IPS-20b (cell line): ENCODE results near the gene LRRC4B.
"Not testable (repeated sequence)": the region's sequence is repeated elsewhere in the genome, so short reads cannot be mapped to it uniquely, and the experiment has no call there.

Experiments used
- H3K27ac ChIP-seq: one replicate; pipeline ENCODE4 v1.5.1; 2013; ENCODE audit warnings: low read length
- H3K27me3 ChIP-seq: 2 replicates; pipeline ENCODE4 v1.6.1; 2013; ENCODE audit warnings: mild to moderate bottlenecking, low read length, inconsistent platforms; ENCODE audit not compliant: insufficient read depth
- H3K36me3 ChIP-seq: 2 replicates; pipeline ENCODE4 v1.6.1; 2013; ENCODE audit warnings: low read depth, mild to moderate bottlenecking, inconsistent platforms, low read length, moderate library complexity; ENCODE audit not compliant: insufficient read depth
- H3K4me1 ChIP-seq: 2 replicates; pipeline ENCODE4 v1.6.1; 2013; ENCODE audit warnings: mild to moderate bottlenecking, control low read depth, inconsistent platforms, low read length, moderate library complexity; ENCODE audit not compliant: insufficient read depth
- H3K4me3 ChIP-seq: 2 replicates; pipeline ENCODE4 v1.5.1; 2013; ENCODE audit warnings: mild to moderate bottlenecking, low read length, inconsistent platforms
- H3K9ac ChIP-seq: 2 replicates; pipeline ENCODE4 v1.6.1; 2013; ENCODE audit warnings: low read depth, mild to moderate bottlenecking, inconsistent platforms, low read length, moderate library complexity
- H3K9me3 ChIP-seq: 2 replicates; pipeline ENCODE4 v1.6.1; 2013; ENCODE audit warnings: mild to moderate bottlenecking, low read depth, low read length, inconsistent platforms; ENCODE audit not compliant: insufficient read depth

LRRC4B gene

DNA sequence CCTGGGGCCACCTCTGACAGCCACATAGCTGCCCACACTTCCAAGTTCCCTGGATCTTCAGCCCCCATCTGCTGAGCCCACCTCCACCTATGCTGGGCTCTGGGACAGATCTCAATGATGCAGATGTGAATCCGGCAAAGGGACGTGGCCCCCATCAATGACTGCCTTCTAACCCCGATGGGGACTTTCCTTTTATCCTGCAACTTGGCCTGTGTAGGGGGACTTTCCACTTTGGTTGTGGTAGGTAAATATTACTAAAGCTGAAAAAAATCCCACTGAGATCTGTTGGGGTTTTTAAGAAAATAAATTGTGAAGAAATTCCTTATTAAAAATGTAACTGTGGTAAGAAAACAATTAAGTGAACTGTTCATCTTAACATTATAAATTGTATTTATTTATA, 33.8 kb downstream of the LRRC4B start:
- no peaks in the 10 kb centered on the region for H3K27me3 ChIP-seq
- H3K9ac ChIP-seq, result no peak overlapping the region
- peaks cover 58% of the 10 kb centered on the region for H3K9me3 ChIP-seq
- H3K36me3 ChIP-seq, result no peaks in the 10 kb centered on the region
- no peak overlapping the region for H3K27ac ChIP-seq
- no peak overlapping the region for H3K4me3 ChIP-seq
- H3K4me1 ChIP-seq, result no peaks in the 10 kb centered on the region

DNA sequence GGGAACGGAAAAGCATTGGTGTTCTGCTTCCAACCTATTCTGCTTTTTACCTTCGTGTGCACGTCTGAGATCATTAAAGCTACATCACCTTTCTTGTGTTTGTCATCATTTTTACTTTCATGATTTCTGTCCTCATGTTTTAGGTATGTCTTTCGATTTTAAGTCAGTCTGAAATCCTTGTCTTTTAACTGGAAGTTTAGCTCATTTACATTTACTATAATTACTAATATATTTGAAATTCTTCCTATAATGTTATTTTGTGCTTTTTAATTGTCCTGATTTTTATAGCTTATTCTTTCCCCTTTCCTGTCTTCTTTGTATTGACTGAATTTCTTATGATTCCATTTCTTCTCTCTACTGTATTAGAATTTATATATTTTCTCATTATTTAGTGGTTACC, 35.3 kb downstream of the LRRC4B start:
- Histone ChIP-seq H3K9ac (no peak overlapping the region), H3K9me3 (peaks cover 60% of the 10 kb centered on the region), H3K27me3 (no peaks in the 10 kb centered on the region), H3K4me1 (no peaks in the 10 kb centered on the region), H3K36me3 (no peaks in the 10 kb centered on the region), H3K27ac (no peak overlapping the region), H3K4me3 (no peak overlapping the region)

DNA sequence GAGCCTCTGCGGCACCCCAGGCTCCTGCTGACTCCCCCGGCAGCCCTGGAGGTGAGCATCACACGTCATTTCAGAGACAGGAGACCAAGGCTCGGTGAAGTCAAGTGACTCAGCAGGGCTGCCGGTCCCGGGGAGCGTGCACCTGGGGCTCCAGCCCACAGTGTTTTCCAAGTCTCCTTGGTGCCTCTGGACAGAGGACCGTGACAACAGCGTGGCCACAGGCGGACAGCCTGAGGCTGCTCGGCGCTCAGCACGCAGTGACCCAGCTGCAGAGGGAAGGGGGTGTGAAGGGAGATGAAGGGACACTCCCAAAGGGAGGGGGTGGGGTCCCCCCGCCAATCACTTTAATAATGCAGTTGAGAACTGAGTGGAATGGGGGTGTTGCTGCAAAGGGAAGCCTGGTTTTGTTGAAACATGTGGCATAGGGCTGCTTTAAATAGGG, 37.0 kb downstream of the LRRC4B start:
- Histone ChIP-seq H3K27ac (no peak overlapping the region), H3K9ac (no peak overlapping the region), H3K9me3 (peaks cover 44% of the 10 kb centered on the region), H3K36me3 (no peaks in the 10 kb centered on the region), H3K4me1 (no peaks in the 10 kb centered on the region), H3K27me3 (no peaks in the 10 kb centered on the region), H3K4me3 (no peak overlapping the region)

GRCh38 chr19:50528052-50528451, 40.2 kb downstream of the LRRC4B start:
- not testable (repeated sequence) for H3K36me3 ChIP-seq, H3K27ac ChIP-seq, H3K27me3 ChIP-seq, H3K4me1 ChIP-seq, H3K4me3 ChIP-seq, H3K9ac ChIP-seq
- H3K9me3 ChIP-seq, result peaks cover 27% of the 10 kb centered on the region

DNA sequence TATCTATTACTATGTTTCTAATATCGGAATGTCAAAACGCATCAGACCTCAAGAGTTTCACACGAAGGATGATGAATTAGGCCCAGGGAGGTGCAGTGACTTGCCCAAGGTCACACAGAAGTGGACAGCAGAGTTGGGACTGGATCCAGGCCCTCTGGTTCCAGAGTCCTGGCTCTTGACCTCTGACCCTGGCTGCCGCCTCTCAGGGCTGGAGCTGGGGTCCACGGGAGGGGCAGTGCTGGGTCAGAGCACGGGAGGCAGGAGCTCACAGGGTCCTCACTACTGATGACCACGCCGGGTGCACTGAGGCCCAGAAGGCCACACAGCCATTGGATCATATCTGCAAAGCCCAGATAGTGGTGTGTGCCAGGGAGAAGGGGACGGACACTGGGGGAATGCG, 45.4 kb downstream of the LRRC4B start:
- Histone ChIP-seq H3K27ac (no peak overlapping the region), H3K4me3 (no peak overlapping the region), H3K27me3 (no peaks in the 10 kb centered on the region), H3K9ac (no peak overlapping the region), H3K9me3 (peaks cover 19% of the 10 kb centered on the region), H3K36me3 (no peaks in the 10 kb centered on the region), H3K4me1 (no peaks in the 10 kb centered on the region)

GRCh38 chr19:50520822-50521465, 47.3 kb downstream of the LRRC4B start:
- Histone ChIP-seq H3K27me3 (no peaks in the 10 kb centered on the region), H3K4me3 (no peak overlapping the region), H3K4me1 (no peaks in the 10 kb centered on the region), H3K27ac (no peak overlapping the region), H3K9ac (no peak overlapping the region), H3K9me3 (peaks cover 19% of the 10 kb centered on the region), H3K36me3 (no peaks in the 10 kb centered on the region)

GRCh38 chr19:50519006-50519575, 49.1 kb downstream of the LRRC4B start:
- Histone ChIP-seq H3K4me1 (no peaks in the 10 kb centered on the region), H3K36me3 (no peaks in the 10 kb centered on the region), H3K4me3 (no peak overlapping the region), H3K9ac (no peak overlapping the region), H3K27me3 (no peaks in the 10 kb centered on the region), H3K9me3 (peaks cover 23% of the 10 kb centered on the region), H3K27ac (no peak overlapping the region)

DNA sequence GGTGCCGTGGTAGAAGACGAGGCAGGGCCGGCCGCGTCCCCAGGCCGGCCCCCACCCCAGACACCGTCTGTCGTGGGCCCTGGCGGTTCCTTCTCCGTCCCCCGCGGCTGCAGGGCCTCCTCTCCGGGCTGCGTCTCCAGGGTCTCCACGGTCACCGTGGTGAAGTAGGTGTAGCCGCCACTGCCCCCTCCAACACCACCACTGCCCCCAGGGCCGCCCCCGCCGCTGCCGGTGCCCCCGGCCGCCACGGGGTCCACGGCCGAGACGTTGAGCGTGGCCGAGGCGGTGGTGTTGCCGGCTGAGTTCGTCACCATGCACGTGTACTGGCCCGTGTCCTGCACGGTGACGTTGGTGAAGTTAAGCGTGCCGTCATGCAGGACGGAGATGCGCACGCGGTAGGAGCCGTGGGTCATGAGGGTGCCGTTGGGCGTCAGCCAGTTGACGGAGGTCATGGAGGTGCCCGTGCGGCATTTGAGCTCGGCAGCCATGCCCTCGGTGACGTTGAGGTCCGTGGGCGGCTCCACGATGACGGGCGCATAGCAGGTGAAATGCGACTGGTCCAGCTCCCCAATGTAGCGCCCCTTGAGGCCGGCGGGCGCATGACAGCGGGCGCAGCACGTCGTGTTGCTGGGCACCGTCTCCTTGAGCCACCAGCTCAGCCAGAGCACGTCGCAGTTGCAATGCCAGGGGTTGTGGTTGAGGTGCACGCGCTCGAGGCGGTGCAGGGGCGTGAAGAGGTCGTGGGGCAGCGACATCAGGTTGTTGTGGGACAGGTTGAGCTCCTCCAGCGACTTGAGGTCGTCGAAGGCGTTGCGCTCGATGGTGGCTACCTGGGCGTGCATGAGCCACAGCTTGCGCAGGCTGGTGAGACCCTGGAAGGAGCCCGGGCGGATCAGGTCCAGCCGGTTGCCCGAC, 49.9 kb downstream of the LRRC4B start:
- H3K27me3 ChIP-seq, result no peaks in the 10 kb centered on the region
- no peak overlapping the region for H3K9ac ChIP-seq
- H3K27ac ChIP-seq, result no peak overlapping the region
- H3K4me3 ChIP-seq, result no peak overlapping the region
- H3K9me3 ChIP-seq, result peaks cover 24% of the 10 kb centered on the region
- no peaks in the 10 kb centered on the region for H3K36me3 ChIP-seq
- H3K4me1 ChIP-seq, result no peaks in the 10 kb centered on the region

GRCh38 chr19:50517704-50518075, 50.5 kb downstream of the LRRC4B start:
- H3K27ac ChIP-seq, result no peak overlapping the region
- H3K9ac ChIP-seq, result no peak overlapping the region
- H3K27me3 ChIP-seq, result no peaks in the 10 kb centered on the region
- no peaks in the 10 kb centered on the region for H3K4me1 ChIP-seq
- no peak overlapping the region for H3K4me3 ChIP-seq
- no peaks in the 10 kb centered on the region for H3K36me3 ChIP-seq
- peaks cover 20% of the 10 kb centered on the region for H3K9me3 ChIP-seq

DNA sequence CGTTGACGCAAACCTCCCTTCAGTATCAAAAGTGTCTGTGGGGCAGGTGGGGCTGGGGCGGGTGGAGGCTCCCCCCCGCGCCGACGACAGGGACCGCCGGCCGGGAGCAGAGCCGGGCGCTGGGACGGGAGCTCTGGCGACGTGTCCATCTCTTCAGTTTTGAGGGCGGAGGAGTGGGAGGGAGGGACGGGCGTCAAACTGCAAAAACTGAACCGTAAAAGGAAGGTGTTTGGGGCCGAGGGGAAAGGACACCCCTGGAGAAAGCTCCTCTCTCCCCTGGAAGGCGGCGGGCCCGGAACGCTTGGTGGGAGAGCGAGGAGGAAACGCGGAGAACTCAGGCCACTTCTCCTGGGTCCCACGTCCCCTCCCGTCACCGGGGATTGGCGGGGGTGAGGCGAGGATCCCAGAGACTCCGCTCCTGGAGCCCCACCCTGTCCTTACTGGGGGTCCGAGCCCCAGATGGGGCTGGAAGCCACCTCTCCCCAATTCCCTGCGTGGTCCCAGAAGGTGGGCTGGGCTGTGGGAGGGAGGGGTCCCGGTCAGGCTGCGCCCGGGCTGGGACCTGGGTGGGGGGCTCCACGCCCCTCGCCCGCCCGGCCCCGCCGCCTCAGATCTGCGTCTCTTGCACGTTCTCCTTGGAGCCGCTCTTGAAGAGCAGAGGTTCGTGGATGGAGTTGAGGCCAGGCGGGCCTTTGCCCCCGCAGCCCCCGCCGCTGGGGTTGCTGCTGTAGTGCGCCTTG, 51.1 kb downstream of the LRRC4B start:
- Histone ChIP-seq H3K27ac (no peak overlapping the region), H3K9me3 (peaks cover 18% of the 10 kb centered on the region), H3K4me1 (no peaks in the 10 kb centered on the region), H3K36me3 (no peaks in the 10 kb centered on the region), H3K27me3 (no peaks in the 10 kb centered on the region), H3K4me3 (no peak overlapping the region), H3K9ac (no peak overlapping the region)

GRCh38 chr19:50516456-50516855, 51.8 kb downstream of the LRRC4B start:
- Histone ChIP-seq H3K9me3 (peaks cover 18% of the 10 kb centered on the region), H3K27me3 (no peaks in the 10 kb centered on the region), H3K36me3 (no peaks in the 10 kb centered on the region), H3K9ac (no peak overlapping the region), H3K27ac (no peak overlapping the region), H3K4me3 (no peak overlapping the region), H3K4me1 (no peaks in the 10 kb centered on the region)
